Dendritic cell treated with granulocyte-macrophage colony-stimulating factor and Interleukin-4, amounts not matched to agents 40 ng/mL and 50 ng/mL, for 4 days (primary cell): ENCODE results near the gene TSPAN13.

Experiments
- H3K27ac Mint-ChIP-seq: one replicate; pipeline ENCODE4 v1.8.0; 2022; ENCODE audit warnings: mild to moderate bottlenecking, mixed read lengths
- H3K27me3 Mint-ChIP-seq: one replicate; pipeline ENCODE4 v1.8.0; 2022; ENCODE audit warnings: mild to moderate bottlenecking, mixed read lengths
- H3K36me3 Mint-ChIP-seq: one replicate; pipeline ENCODE4 v1.8.0; 2022; ENCODE audit warnings: low read depth, mixed read lengths
- H3K4me1 Mint-ChIP-seq: one replicate; pipeline ENCODE4 v1.8.0; 2022; ENCODE audit warnings: low read depth, mixed read lengths
- H3K4me3 Mint-ChIP-seq: one replicate; pipeline ENCODE4 v1.8.0; 2022; ENCODE audit warnings: mild to moderate bottlenecking, moderate library complexity, mixed read lengths
- H3K9me3 Mint-ChIP-seq: one replicate; pipeline ENCODE4 v1.8.0; 2022; ENCODE audit warnings: mixed read lengths
- intact Hi-C: fragments of 100-400 bp; cut with micrococcal nuclease; formaldehyde crosslinking; loops from one replicate; pipeline ENCODE4 v1.15.0; 2022

TSPAN13 gene

DNA sequence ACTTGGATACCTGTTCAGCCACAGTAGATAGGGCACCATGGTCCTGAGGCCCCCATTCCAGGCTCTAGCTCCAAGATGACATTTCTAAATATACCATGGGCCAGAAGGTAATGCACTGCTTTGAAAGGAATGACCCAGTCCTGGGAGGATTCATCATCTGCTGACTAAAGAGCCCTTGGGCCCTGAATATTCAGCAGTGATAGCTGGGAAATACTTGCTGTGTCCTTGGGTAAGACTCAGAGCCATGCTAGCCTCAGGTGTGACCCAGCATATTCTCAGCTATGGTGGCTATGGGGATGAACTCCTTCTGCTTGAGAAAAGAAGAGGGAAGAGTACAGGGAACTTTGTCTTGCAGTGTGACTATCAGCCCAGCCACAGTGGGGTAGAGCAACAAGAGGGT lies 72.5 kb downstream of the TSPAN13 start:
- Mint-ChIP-seq H3K27me3 (no peaks in the 10 kb centered on the region), H3K36me3 (no peaks in the 10 kb centered on the region), H3K27ac (no peak overlapping the region), H3K9me3 (peaks cover 9% of the 10 kb centered on the region), H3K4me3 (no peak overlapping the region), H3K4me1 (no peaks in the 10 kb centered on the region)
- intact Hi-C loops: no loop called here

DNA sequence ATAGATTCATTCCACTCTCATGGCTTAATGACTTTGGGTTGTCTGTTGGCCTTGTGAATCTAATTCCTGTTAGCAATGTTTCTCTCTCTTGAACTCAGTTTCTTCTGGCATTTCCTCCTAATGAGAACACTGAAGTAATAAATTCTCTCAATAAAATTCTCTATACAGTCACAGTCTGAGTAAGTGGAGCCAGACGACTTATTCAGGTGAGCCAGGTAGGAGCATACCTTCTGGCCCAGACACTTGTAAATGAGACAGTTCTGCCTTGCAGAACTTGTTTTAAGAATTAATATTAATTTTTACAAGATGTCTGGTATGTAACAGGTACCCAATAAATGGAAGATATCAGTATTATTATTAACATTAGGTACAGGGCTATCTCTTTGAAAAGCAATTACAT lies 79.8 kb downstream of the TSPAN13 start:
- H3K4me3 Mint-ChIP-seq: no peak overlapping the region
- no peaks in the 10 kb centered on the region for H3K27me3 Mint-ChIP-seq
- H3K4me1 Mint-ChIP-seq: no peaks in the 10 kb centered on the region
- peaks cover 9% of the 10 kb centered on the region for H3K9me3 Mint-ChIP-seq
- H3K36me3 Mint-ChIP-seq: no peaks in the 10 kb centered on the region
- no peak overlapping the region for H3K27ac Mint-ChIP-seq
- intact Hi-C loops: no loop called here
